CD4-positive, alpha-beta T cell treated with Interleukin-6 at 100 ng/mL for 8 hours (primary cell): ENCODE results near the gene ZNF273.
"Not testable (repeated sequence)": the region's sequence is repeated elsewhere in the genome, so short reads cannot be mapped to it uniquely, and the experiment has no call there.

Source experiments
- DNase-seq: peaks from one replicate; pipeline ENCODE4 v3.0.0-alpha.2; 2020; ENCODE audit warnings: mixed read lengths, low spot score

The ZNF273 gene

GRCh38 chr7:64888901-64889685, 14.0 kb upstream of the ZNF273 start:
- no peak for DNase-seq

- DNase-seq, result no peak
Observed at GRCh38 chr7:64889686-64890162, 13.3 kb upstream of the ZNF273 start.

DNA sequence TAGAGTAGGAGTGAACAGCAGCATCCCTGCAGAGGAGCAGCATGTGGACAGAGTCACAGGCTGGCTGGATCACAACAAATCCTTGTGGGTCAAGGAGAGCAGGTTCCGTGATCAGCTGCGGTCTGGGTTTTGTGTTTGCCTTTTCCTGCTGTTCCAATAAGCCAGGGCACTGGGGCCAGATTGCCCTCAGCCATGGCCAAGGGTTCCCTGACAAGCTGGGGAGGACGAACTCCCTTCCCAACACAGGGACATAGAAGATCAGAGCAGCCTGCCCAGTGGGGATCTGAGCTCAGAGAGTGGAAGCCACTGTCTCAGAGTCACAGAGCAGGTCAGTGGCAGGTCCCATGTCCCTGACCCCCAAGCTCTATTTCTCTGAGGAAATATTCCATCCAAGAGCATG, 12.8 kb upstream of the ZNF273 start:
- not testable (repeated sequence) for DNase-seq

DNA sequence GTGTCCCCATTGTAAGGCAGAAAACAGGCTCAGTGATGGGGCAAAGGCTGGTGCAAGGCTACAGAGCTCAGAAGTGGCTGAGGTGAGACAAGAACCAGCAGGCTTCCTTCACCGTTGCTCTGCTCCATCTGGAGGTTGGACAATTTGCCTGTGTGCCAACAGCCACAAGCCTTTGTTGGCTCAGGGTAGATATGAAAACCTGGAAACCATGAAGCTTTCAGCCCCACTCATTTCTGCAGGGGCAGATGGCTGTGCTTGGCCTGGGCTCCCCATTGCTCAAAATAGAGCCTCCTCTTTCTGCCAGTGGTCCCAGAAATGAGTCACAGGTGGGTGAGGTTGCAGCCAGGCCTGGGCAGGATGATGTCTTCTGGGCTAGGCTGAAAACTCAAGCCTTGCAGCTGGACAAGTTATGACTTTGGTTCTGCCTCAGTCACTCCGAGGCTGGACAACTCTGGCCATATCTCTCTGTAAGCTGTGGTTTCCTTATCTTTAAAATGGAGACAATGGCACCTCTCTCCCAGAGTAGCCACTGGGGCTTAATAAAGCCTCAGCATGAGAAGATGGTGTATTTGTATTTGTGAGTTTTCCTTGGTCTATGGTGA, 12.2 kb upstream of the ZNF273 start:
- no peak for DNase-seq

GRCh38 chr7:64891363-64892081, 11.6 kb upstream of the ZNF273 start:
- DNase-seq, result not testable (repeated sequence)

DNA sequence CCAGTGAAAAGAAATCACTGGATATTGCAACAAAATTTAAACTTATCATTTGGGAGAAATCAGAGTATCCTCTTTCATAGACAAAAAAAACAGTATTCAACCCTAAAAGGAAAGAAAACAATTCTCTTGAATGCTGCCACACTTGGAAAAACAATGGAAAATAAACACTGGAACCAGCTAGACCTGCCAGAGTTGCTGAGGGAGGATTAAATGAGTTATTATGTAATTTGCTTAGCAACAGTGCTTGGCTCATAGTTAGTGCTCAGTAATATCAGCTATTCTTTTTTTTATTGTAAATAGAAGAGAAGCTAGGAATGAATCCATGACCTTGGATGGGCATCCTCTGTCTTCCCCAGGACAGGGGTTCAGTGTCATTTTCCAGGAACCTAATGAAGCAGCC, 11.0 kb upstream of the ZNF273 start:
- no peak for DNase-seq

GRCh38 chr7:64892666-64893309, 10.3 kb upstream of the ZNF273 start:
- DNase-seq, result no peak

DNA sequence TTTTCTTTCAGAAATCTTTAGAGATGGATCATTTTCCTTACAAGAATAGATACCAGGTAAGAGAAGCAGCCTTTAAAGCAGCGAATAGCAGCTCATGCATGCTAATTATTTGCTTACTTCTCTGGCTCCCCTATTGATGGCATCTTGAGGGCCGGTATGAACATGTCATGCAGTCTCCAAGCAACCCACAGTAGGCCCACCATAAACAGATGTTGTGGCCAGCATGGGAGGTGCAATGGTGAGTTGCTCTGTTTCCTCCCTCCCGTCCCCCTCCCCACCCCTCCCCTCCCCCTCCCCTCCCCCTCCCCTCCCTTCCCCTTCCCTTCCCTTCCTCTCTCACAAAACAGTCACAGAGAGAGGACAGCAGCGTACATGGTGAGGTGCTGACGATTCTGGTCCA, 9.7 kb upstream of the ZNF273 start:
- DNase-seq, result no peak

DNA sequence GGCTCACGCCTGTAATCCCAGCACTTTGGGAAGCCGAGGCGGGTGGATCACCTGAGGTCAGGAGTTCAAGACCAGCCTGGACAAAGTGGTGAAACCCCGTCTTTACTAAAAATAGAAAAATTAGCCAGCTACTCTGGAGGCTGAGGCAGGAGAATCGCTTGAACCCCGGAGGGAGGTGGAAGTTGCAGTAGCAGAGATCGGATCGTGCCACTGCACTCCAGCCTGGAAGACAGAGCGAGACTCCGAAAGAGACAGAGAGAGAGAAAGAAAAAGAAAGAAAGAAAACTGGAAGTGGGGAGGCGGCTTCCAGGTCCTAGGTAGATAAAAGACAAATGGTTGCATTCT, 640 bp upstream of the ZNF273 start:
- DNase-seq, result not testable (repeated sequence)

DNA sequence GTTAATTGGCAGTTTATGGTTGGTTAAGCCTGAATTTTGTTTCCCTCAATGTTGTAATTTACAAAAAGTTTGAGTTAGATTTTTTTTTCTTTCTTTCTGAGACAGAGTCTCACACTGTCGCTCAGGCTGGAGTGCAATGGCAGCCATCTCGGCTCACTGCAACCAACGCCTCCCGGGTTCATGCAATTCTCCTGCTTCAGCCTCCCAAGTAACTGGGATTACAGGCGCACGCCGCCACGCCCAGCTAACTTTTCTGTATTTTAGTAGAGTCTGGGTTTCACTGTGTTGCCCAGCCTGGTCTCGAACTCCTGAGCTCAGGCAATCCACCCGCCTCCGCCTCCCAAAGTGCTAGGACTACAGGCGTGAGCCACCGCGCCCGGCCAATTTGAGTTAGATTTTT, 935 bp downstream of the ZNF273 start:
- DNase-seq, result no peak

GRCh38 chr7:64905133-64905532, 2.1 kb downstream of the ZNF273 start:
- no peak for DNase-seq

- no peak for DNase-seq
Observed at GRCh38 chr7:64905547-64905946, 2.5 kb downstream of the ZNF273 start.

GRCh38 chr7:64907641-64908326, 4.7 kb downstream of the ZNF273 start:
- DNase-seq, result no peak

- no peak for DNase-seq
Observed at GRCh38 chr7:64908358-64908757, 5.3 kb downstream of the ZNF273 start.

- no peak for DNase-seq
Observed at GRCh38 chr7:64914557-64914956, 11.5 kb downstream of the ZNF273 start.

- DNase-seq, result not testable (repeated sequence)
Observed at GRCh38 chr7:64915301-64915700, 12.2 kb downstream of the ZNF273 start.

GRCh38 chr7:64928252-64929187, 25.4 kb downstream of the ZNF273 start:
- DNase-seq, result not testable (repeated sequence)

DNA sequence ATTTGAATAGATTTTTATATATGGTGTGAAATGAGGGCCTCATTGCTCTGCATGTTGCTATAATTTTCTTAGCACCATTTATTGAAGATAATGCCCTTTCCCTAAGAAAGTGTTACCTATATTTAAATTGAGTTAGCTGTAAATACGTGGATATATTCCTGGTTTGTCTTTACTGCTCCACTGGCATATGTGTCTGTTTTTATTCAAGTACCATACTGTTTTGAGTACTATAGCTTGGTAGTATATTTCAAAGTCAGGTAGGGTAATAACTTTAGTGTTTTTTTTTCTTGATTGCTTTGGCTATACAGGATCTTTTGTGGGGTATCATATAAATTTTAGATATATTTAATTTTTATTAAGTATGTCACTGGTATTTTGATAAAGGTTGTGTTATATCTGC, 31.4 kb downstream of the ZNF273 start:
- DNase-seq, result no peak

GRCh38 chr7:64938540-64938939, 35.5 kb downstream of the ZNF273 start:
- DNase-seq, result no peak

- not testable (repeated sequence) for DNase-seq
Observed at GRCh38 chr7:64940021-64940420, 36.9 kb downstream of the ZNF273 start.
